GM21423 (cell line): Measurements from ENCODE around the gene LRRC18.

ENCODE experiments used
- ATAC-seq: cut with Tn5 transposase; IDR thresholded peaks from one replicate; pipeline ENCODE4 v1.9.1; 2021; ENCODE audit warnings: mild to moderate bottlenecking, moderate library complexity; ENCODE audit not compliant: unreplicated experiment

LRRC18 gene

GRCh38 chr10:48946891-48947500 is 7.4 kb upstream of the LRRC18 start:
- ATAC-seq, result no peak

DNA sequence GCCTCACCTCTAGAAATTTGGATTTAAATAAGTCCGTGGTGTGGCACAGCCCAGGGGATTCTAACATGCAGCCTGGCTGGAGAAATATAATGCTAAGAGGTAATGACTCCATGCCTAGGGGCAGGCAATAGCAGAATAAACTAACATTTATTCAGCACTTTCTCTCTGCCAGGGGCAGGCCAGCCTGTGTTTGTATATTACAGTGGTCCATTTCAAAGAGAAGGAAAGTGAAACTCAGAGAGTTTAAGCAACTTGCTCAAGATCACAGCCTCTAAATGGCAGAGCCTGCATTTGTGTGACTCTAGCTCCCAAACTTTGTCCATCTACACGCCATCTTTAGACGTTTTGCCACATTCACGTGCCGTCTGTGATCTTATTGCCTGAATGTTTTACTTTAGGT is 6.7 kb upstream of the LRRC18 start:
- ATAC-seq, result no peak

- ATAC-seq, result no peak
Measured at GRCh38 chr10:48945441-48946130, 5.9 kb upstream of the LRRC18 start.

- no peak for ATAC-seq
Measured at GRCh38 chr10:48944171-48944570, 4.5 kb upstream of the LRRC18 start.

DNA sequence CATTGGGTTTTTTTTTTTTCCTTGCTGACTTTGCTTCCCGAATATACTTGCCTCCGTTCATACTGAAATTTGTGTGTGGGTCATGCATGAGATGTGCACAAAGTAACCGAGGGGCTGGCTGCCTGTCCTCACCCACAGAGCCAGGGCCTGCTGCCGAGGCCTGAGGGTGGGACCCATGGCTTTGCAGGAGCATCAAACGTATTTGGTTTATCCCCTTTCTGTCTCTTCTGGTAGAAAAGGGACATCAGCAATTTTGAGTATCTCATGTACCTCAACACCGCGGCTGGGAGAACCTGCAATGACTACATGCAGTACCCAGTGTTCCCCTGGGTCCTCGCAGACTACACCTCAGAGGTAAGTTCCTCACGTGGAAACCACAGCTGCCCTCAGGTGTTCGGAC is 3.5 kb upstream of the LRRC18 start:
- ATAC-seq, result no peak

DNA sequence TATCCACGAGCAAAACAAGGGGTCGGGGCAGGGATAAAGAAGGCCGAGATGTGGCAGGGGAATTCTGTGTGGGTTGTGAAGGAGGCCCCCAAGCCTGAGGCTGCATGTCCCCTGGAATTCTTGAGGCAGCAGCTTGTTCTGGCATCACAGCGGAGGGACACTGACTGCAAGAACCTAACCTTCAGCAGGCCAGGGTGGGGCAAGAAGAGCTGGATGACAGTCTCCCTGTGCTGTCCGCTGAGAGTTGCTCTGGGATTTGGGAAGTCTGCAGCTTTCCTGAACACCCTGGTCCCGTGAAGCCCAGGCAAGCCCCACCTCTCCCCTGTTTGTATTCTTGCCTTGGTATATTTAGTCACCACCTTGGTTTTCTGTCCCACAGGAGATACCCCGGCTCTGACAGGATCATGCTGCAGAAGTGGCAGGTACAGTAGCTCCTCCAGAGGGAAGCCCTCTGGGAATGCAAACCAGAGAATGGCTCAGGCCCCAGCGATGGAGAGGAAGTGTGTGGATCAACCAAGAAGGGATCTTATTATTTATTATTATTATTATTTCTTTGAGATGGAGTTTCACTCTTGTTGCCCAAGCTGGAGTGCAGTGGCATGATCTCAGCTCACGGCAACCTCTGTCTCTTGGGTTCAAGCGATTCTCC is 1.9 kb upstream of the LRRC18 start:
- ATAC-seq, result no peak

- ATAC-seq, result no peak
Measured at GRCh38 chr10:48940958-48941357, 1.3 kb upstream of the LRRC18 start.

DNA sequence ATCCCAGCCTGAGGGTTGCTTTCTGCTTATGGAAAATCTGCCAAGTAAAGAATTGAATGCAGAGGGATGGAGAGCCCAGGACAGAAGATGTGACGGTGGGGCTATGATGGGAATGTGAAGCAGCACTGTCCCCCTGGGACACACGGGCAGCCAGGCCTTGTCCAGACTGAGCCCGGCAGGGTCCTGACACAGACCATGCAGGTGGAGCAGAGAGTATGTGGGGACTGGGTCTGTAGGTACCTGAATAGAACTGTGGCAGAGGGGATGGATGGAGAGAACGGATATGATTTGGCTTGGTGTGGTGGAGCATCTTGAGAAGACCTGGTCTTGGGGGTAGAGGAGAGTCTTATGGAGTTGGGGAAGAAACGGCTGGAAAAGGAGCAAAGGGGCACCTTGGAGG is 732 bp upstream of the LRRC18 start:
- ATAC-seq, result no peak

- ATAC-seq, result no peak
Measured at GRCh38 chr10:48938990-48939536, 577 bp downstream of the LRRC18 start.

GRCh38 chr10:48938281-48938680 is 1.4 kb downstream of the LRRC18 start:
- ATAC-seq, result no peak

- ATAC-seq, result no peak
Measured at GRCh38 chr10:48937796-48938195, 1.8 kb downstream of the LRRC18 start.

DNA sequence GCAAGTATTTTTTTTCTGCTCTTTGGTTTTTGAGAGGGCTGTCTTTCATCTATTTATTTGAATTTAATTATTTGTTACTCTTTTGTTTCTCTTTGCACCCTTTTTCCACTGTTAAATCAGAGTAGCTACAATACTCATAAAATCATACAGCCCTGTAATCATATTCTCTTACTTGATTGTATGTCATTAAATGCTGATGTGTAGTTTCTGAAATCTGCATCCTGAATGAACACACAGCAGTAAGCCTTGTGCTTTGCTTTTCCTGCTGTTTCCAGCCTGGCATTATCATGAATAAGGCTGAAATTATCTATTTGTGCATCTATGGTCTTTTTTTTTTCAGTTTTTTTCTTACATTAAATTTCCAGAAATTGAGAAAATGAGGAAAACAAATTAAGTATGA is 4.1 kb downstream of the LRRC18 start:
- ATAC-seq, result no peak

GRCh38 chr10:48934672-48935501 is 4.8 kb downstream of the LRRC18 start:
- no peak for ATAC-seq

DNA sequence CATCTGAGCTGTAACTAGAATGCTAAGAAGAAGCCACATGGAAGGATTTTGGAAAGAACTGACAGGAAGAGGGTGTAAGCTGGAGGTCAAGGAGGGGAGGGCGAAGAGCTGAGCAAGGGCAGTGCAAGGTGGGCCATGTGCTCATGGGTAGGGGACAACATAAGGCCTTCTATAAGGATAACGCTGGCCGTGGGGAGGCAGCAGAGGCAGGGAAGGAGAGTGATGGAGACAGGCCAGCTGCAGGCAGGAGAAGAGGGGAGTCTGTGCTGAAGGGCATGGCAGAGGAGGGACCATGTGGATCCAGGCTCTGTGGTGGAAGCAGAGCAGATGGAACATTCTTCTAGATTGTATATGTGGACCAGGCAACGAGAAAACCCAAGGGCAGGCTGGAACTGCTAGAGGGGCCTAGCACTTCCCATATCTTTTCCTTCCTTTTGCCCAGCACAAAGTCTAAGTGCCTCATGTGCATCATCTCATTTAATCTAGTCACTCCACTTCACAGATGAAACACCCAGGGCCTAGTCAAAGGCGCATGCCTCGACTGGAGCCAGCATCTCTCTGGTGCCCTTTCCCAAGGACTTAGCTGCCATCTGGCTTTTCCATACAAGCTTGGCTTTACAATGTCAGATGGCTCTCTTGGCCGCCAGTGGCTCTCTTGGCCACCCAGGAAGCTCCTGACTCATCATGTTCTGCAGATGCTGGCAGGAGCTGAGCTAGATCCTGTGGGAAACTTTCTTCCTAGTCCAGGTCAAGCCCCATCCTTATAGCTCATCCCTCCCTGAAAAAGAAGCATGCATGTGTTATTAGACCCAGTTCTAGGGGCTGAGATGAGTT is 6.6 kb downstream of the LRRC18 start:
- no peak for ATAC-seq

DNA sequence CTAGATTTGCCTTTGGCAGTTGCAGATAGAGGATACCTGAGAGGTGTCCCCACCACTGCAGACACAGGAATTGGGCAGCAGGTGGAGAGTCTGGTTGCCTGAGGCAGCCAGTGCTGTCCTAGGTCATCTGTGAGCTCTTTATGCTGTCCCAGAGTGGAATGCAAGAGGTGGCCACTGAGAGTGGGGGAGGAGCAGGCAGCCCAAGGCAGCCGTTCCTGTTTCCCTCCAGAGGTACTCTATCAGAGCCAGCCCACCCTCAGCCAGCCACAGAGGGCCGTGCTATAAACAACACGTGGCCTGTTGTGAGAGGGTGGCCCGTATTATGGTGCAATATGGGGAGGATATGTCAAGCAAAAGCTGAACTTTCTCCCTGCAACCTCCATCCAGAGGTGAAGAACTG is 8.5 kb downstream of the LRRC18 start:
- no peak for ATAC-seq

DNA sequence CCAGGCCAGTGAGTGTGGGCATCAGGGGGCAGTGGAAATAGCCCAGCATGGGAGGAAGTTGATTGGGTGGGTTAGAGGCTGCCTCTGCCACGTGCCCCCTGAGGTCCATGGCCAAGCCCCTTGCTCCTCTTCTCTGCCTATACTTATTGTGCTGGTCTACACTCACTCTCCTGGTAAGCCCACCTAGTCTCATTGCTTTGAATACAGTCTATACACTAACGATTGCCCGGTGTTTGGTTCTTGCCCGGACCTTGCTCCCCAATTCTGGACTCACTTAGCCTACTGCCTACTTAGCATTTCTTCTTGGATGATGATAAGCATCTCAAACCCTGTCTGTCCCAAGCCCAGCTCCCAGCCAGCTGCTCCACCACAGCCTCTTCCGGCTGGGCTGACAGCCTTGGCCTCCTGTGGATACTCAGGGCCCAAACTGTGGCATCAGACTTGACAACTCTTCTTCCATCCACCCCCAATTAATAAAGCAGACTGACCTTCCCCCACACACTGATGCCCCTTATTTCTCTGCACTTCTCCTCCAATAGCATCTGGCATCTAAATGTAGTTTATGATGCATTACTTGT is 10.1 kb downstream of the LRRC18 start:
- ATAC-seq, result no peak

- no peak for ATAC-seq
Measured at GRCh38 chr10:48926764-48927540, 12.7 kb downstream of the LRRC18 start.

- ATAC-seq, result no peak
Measured at GRCh38 chr10:48926255-48926654, 13.4 kb downstream of the LRRC18 start.

GRCh38 chr10:48924988-48925387 is 14.7 kb downstream of the LRRC18 start:
- no peak for ATAC-seq
